Measurements from ENCODE around the gene SLC5A10. TPM values are rescaled to one million over a fixed set of nuclear protein-coding genes. Genes with fewer than 3 reads are reported as not detected.
"Not testable (repeated sequence)": the region's sequence is repeated elsewhere in the genome, so short reads cannot be mapped to it uniquely, and the experiment has no call there.

Gene SLC5A10
- total RNA-seq, 1 donor from 2014 or later = not detected

- peak overlapping the region; percentile 59 for H3K4me3 ChIP-seq (ENCODE audit: low read depth, low read length)
- no peak for DNase-seq (ENCODE audit: low read depth)
- TF ChIP-seq, protein P1, sequence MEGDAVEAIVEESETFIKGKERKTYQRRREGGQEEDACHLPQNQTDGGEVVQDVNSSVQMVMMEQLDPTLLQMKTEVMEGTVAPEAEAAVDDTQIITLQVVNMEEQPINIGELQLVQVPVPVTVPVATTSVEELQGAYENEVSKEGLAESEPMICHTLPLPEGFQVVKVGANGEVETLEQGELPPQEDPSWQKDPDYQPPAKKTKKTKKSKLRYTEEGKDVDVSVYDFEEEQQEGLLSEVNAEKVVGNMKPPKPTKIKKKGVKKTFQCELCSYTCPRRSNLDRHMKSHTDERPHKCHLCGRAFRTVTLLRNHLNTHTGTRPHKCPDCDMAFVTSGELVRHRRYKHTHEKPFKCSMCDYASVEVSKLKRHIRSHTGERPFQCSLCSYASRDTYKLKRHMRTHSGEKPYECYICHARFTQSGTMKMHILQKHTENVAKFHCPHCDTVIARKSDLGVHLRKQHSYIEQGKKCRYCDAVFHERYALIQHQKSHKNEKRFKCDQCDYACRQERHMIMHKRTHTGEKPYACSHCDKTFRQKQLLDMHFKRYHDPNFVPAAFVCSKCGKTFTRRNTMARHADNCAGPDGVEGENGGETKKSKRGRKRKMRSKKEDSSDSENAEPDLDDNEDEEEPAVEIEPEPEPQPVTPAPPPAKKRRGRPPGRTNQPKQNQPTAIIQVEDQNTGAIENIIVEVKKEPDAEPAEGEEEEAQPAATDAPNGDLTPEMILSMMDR (conservative IDR thresholded peaks at IDR 0.05; ENCODE audit: low read depth, low read length) = no peak
Measured at GRCh38 chr17:18953231-18953728, 1.3 kb downstream of the SLC5A10 start.

- no peak for DNase-seq (ENCODE audit: low read depth)
- TF ChIP-seq, protein P1 (conservative IDR thresholded peaks at IDR 0.05; ENCODE audit: low read depth, low read length) = no peak
- H3K4me3 ChIP-seq (ENCODE audit: low read depth, low read length) = peak overlapping the region; percentile 59
Measured at GRCh38 chr17:18954321-18954720, 2.4 kb downstream of the SLC5A10 start.

DNA sequence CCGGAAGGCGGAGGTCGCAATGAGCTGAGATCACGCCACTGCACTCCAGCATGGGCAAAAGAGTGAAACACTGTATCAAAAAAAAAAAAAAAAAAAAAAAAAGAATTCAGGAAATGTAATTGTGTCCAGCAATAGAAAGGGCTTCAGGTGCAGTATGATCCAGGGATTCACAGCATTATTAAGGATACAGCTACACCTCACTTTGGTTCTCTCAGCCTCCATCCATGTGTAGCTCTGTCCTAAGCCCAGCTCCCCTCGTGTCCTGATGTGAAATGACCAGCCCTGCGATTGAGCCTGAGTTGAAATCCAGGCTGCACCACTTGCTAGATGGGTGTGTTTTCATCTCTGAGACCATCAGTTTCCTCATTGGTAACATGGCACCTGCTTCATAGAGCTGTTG is 3.0 kb downstream of the SLC5A10 start:
- DNase-seq (ENCODE audit: low read depth) = no peak
- TF ChIP-seq, protein P1 (conservative IDR thresholded peaks at IDR 0.05; ENCODE audit: low read depth, low read length) = no peak
- no peak overlapping the region for H3K4me3 ChIP-seq (ENCODE audit: low read depth, low read length)

- not testable (repeated sequence) for H3K4me3 ChIP-seq (ENCODE audit: low read depth, low read length)
Measured at GRCh38 chr17:18956021-18956420, 4.1 kb downstream of the SLC5A10 start.

GRCh38 chr17:18956581-18956980 is 4.6 kb downstream of the SLC5A10 start:
- H3K4me3 ChIP-seq (ENCODE audit: low read depth, low read length) = no peak overlapping the region
- DNase-seq (ENCODE audit: low read depth) = no peak
- TF ChIP-seq, protein P1 (conservative IDR thresholded peaks at IDR 0.05; ENCODE audit: low read depth, low read length) = no peak

More at GRCh38 chr17:18956021-18956420, 4.1 kb downstream of the SLC5A10 start:
- not testable (repeated sequence) for DNase-seq (ENCODE audit: low read depth)

- no peak for DNase-seq (ENCODE audit: low read depth)
- no peak overlapping the region for H3K4me3 ChIP-seq (ENCODE audit: low read depth, low read length)
- TF ChIP-seq, protein P1 (conservative IDR thresholded peaks at IDR 0.05; ENCODE audit: low read depth, low read length) = no peak
Measured at GRCh38 chr17:18957831-18958230, 5.9 kb downstream of the SLC5A10 start.

DNA sequence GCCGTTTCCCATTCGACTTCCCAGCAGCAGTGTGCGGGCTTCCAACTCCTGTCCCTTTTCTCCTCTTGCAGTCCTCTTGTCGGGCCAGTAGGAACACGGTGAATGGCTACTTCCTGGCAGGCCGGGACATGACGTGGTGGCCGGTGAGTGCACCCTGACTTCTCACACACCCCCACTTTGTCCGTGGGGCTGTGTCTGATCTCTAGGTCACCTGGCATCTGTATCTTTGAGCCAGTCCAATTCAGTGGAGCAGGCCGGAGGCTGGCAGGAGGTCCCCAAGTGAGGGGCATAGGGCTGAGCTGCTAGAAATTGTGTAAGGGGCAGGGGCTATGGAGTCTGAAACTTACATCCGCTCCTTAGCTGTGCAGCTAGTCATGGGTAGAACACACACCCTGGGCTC is 6.6 kb downstream of the SLC5A10 start:
- TF ChIP-seq, protein P1 (conservative IDR thresholded peaks at IDR 0.05; ENCODE audit: low read depth, low read length) = no peak
- H3K4me3 ChIP-seq (ENCODE audit: low read depth, low read length) = no peak overlapping the region
- DNase-seq (ENCODE audit: low read depth) = no peak
